GM12892 (cell line): ENCODE measurements around the gene TRANK1.

Experiments
- DNase-seq: peaks from one replicate; pipeline ENCODE4 v3.0.0; 2011; ENCODE audit not compliant: insufficient read length
- FAIRE-seq: peaks from 2 replicates; lab custom pipeline; 2011; peaks lifted over from hg19 to GRCh38; lab: Jason Lieb, UNC
- POLR2A ChIP-seq: IDR thresholded peaks from 2 replicates; pipeline ENCODE4 v1.6.1; 2011; ENCODE audit warnings: low read depth, low read length, control low read depth
- POLR2AphosphoS5 ChIP-seq: IDR thresholded peaks from 2 replicates; pipeline ENCODE4 v1.6.1; 2011; ENCODE audit warnings: low read depth, low read length, control low read depth
- TAF1 ChIP-seq: IDR thresholded peaks from 2 replicates; pipeline ENCODE4 v1.6.1; 2011; ENCODE audit warnings: low read depth, mild to moderate bottlenecking, control low read depth, low read length, borderline replicate concordance

Gene TRANK1

DNA sequence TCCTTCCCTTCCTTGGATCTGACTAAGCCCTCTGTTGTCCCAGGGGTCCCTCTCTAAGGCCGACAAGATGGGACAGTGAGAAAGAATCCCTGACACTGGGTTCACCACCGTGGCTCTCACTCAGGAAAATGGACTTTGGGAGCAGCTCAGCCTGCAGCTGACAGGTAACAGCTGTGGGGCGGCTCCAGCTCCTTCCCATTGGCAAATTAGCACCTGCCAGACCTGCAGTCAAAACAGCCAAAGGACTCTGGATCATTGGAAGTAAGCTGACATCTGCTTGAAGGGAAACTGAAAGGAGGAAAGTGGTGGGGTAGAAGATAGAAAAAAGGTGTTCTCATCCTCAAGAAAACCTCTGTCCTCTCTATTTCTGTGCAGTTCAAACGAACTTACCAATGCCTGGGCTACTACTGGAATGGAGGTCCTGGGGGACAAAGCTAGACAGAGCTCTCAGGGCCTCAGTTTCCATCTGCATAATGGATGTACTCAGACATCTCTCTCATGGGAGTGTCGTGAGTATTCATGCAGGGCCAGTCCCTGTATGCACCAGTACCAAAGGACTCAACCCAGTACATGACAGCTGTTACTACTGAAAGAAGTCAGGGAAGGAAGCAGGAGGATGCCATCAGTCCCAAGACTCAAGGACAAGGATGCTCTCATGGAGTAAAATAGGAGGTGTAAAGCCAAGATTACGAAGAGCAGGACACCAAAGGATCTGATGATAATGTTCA, 126.9 kb downstream of the TRANK1 start:
- DNase-seq (no peak), FAIRE-seq (no peak)
- TF ChIP-seq TAF1 (no peak), POLR2A (no peak), POLR2AphosphoS5 (no peak)

GRCh38 chr3:36815375-36815774, 129.5 kb downstream of the TRANK1 start:
- no peak for FAIRE-seq
- no peak for DNase-seq
- TF ChIP-seq POLR2A, result no peak
- TF ChIP-seq TAF1, result no peak
- no peak for TF ChIP-seq POLR2AphosphoS5

DNA sequence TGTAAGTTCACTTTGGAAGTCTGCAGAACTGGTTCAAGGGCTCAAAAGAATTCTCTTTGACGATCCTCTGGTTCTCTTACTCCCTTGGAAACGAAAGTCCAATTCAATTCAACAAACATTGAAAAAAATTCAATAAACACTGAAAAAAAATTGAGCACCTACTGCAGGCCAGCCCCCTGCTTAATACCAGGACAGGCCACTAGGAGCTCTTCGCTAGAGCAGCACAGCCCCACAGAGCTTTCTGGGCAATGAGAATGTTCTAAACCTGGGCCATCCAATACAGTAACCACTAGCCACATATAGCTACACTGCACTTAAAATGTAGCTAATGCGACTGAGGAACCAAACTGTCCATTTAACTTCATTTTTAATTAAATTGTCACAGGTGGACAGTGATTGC, 130.1 kb downstream of the TRANK1 start:
- no peak for FAIRE-seq

DNA sequence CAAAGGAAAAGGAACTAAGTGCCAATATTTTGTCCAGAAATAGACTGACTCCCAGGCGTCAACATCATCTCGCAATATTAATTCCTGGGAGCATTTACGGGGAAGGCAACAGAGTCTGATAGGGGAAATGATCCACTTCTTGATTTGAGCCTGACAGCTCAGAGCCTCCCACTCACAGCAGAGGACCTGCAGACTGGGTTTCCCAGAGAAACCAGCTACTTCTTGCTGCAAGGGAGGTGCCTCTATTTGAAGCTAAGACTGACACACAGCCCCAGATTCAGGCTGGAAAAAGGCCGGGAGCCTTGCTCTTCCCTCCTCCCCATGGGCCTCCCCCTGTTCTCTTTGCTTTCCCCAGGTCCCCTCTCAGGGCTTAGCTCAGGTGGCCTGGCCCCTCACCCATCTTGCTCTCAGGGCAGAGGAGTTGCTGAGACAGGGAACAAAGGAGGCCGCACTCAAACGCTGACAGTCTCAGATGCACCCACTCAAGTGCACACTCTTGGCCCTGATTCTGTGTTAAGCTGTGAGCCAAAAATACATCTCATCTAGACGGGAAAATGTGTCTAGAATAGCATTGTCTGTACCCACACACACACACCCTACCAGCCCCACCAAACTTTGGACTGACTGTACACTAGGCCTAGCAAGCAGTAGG, 130.7 kb downstream of the TRANK1 start:
- TF ChIP-seq POLR2AphosphoS5, result no peak
- TF ChIP-seq POLR2A, result no peak
- no peak for TF ChIP-seq TAF1
- no peak for DNase-seq
- no peak for FAIRE-seq

More for the DNA sequence above, 130.1 kb downstream of the TRANK1 start:
- no peak for TF ChIP-seq POLR2A
- no peak for TF ChIP-seq POLR2AphosphoS5
- TF ChIP-seq TAF1, result no peak
- no peak for DNase-seq

DNA sequence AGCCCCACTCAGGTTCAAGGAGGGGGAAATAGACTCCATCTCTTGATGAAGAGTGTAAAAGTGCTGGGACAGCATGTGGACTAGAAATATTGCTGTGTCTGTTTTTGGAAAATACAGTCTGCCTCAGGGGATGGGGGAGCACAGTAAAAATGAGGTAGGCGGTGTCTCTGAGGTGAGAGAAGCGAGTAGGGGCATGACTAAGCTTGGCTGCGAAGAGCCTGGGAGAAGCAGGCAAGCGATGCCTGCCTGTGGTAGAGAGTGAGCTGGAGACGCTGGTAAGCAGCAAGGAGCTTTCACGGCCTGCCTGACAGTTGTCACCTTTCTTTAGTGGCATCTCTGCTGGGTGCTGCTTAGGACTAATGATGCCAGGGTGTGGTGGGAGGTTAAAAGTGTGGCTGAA, 131.5 kb downstream of the TRANK1 start:
- FAIRE-seq, result no peak
- TF ChIP-seq TAF1, result no peak
- no peak for TF ChIP-seq POLR2AphosphoS5
- no peak for TF ChIP-seq POLR2A
- no peak for DNase-seq

GRCh38 chr3:36812240-36812639, 132.6 kb downstream of the TRANK1 start:
- TF ChIP-seq POLR2A (no peak), POLR2AphosphoS5 (no peak), TAF1 (no peak)
- DNase-seq, result no peak
- no peak for FAIRE-seq

- TF ChIP-seq POLR2AphosphoS5, result no peak
- no peak for TF ChIP-seq TAF1
- no peak for TF ChIP-seq POLR2A
- FAIRE-seq, result no peak
- no peak for DNase-seq
Observed at GRCh38 chr3:36811768-36812167, 133.1 kb downstream of the TRANK1 start.

DNA sequence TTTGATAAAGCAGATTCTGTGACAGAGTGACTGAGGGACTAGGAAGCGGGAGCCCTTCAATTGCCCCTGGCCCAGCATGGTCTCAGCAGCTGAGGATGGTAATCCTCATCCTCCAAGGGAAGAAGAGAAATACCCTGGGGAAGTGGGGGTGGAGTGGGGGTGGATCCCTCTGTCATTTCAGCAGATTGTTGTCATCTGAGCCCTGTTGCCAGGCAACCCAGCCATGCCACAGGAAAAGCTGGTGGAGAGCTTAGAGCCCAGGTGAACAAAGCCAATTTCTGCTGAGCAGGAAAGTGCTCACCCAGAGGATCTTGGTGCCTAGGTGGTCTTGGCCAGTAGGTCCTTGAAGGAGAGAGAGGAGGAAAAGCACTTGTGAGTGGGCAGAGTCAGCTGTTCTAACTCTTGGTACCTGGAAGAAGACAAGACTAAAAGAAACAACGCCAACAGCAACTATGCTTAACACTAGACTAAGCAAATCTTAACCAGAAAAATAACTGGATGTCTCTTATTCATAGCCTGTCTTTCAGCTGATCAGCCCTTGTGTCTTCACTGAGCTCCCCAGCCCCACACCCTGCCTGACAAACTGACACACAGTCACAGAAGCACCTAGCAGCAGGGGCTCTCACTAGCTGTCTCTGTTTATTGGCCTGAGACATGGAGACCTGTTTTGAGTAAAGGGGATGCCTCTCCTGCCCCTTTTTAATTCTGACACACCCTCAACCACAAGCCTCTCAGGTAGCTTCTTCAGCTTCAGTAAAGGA, 140.4 kb downstream of the TRANK1 start:
- DNase-seq, result no peak
- no peak for FAIRE-seq
- TF ChIP-seq TAF1, result no peak
- no peak for TF ChIP-seq POLR2AphosphoS5
- TF ChIP-seq POLR2A, result no peak

- DNase-seq, result no peak
- no peak for FAIRE-seq
- TF ChIP-seq POLR2A (no peak), POLR2AphosphoS5 (no peak), TAF1 (no peak)
Observed at GRCh38 chr3:36803091-36803791, 141.6 kb downstream of the TRANK1 start.

GRCh38 chr3:36800533-36801116, 144.2 kb downstream of the TRANK1 start:
- TF ChIP-seq POLR2A (no peak), TAF1 (no peak), POLR2AphosphoS5 (no peak)
- DNase-seq (no peak), FAIRE-seq (no peak)

DNA sequence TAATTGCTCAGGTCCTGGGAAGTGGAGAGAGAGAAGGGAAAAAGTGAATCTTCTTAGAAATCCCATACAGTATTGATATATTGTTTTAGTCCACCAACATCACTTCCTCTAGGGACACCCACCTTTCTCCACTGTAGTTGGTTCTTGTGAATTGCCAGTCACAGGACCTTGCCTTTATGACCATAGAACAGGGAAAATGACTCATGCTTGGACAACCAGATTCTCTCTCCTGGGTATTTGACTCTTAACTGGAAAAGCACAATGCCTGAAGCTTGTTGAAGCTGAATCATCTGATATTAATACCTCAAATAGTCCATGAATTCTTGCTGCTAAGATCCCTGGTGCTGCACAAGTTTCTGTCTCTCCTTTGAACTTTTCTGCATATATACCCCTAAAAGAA, 148.0 kb downstream of the TRANK1 start:
- TF ChIP-seq POLR2A (no peak), TAF1 (no peak), POLR2AphosphoS5 (no peak)
- FAIRE-seq (no peak), DNase-seq (no peak)
